Measurements from ENCODE around the gene MPZL2.

Gene MPZL2

GRCh38 chr11:118243161-118243560 lies 20.9 kb downstream of the MPZL2 start:
- no peak for TF ChIP-seq CTCF (IDR thresholded peaks at IDR 0.05; ENCODE audit: low read depth, low read length)
- no peak for DNase-seq (ENCODE audit: extremely low read depth, low read depth)

- TF ChIP-seq CTCF (IDR thresholded peaks at IDR 0.05; ENCODE audit: low read depth, low read length) = no peak
- DNase-seq (ENCODE audit: extremely low read depth, low read depth) = no peak
Measured at GRCh38 chr11:118241764-118242098, 22.4 kb downstream of the MPZL2 start.

- no peak for DNase-seq (ENCODE audit: extremely low read depth, low read depth)
- TF ChIP-seq CTCF (IDR thresholded peaks at IDR 0.05; ENCODE audit: low read depth, low read length) = no peak
Measured at GRCh38 chr11:118240999-118241763, 22.9 kb downstream of the MPZL2 start.

GRCh38 chr11:118239509-118240205 lies 24.4 kb downstream of the MPZL2 start:
- no peak for TF ChIP-seq CTCF (IDR thresholded peaks at IDR 0.05; ENCODE audit: low read depth, low read length)

GRCh38 chr11:118238929-118239328 lies 25.2 kb downstream of the MPZL2 start:
- no peak for DNase-seq (ENCODE audit: extremely low read depth, low read depth)
- TF ChIP-seq CTCF (IDR thresholded peaks at IDR 0.05; ENCODE audit: low read depth, low read length) = no peak

More at GRCh38 chr11:118239509-118240205, 24.4 kb downstream of the MPZL2 start:
- no peak for DNase-seq (ENCODE audit: extremely low read depth, low read depth)

- TF ChIP-seq CTCF (IDR thresholded peaks at IDR 0.05; ENCODE audit: low read depth, low read length) = no peak
Measured at GRCh38 chr11:118238421-118238820, 25.7 kb downstream of the MPZL2 start.

GRCh38 chr11:118236170-118236569 lies 27.9 kb downstream of the MPZL2 start:
- no peak for TF ChIP-seq CTCF (IDR thresholded peaks at IDR 0.05; ENCODE audit: low read depth, low read length)
- DNase-seq (ENCODE audit: extremely low read depth, low read depth) = no peak

More at GRCh38 chr11:118238421-118238820, 25.7 kb downstream of the MPZL2 start:
- DNase-seq (ENCODE audit: extremely low read depth, low read depth) = no peak

Data from AG09319 (cell line).